GM19468 (cell line): ENCODE measurements around the gene GDPD5.

Experiments used
- ATAC-seq: cut with Tn5 transposase; IDR thresholded peaks from one replicate; pipeline ENCODE4 v1.9.1; 2021; ENCODE audit warnings: mild to moderate bottlenecking, moderate library complexity, moderate number of reproducible peaks; ENCODE audit not compliant: unreplicated experiment; ENCODE audit errors: extremely low read depth

The GDPD5 gene

DNA sequence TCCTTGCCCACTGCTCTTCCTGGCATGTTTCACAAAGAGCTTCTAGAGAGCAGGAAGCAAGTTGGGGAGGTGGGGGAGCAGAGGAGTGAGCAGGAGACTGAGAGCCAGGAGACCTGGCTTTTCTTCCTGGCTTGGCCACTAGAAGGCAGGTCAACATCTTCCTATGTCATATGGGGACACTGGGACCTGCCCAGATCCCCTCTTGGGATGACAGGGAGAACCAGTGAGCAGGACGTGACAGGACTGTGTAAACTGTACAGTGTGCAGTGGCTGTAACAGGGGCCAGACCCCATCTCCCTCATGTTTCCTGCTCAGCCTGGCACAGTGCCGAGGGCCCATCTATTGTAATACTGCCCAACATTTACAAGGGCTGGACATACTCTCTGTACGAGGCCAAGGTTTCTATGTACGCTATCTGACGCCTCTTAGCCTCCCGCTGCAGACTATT is 29.4 kb downstream of the GDPD5 start:
- no peak for ATAC-seq

DNA sequence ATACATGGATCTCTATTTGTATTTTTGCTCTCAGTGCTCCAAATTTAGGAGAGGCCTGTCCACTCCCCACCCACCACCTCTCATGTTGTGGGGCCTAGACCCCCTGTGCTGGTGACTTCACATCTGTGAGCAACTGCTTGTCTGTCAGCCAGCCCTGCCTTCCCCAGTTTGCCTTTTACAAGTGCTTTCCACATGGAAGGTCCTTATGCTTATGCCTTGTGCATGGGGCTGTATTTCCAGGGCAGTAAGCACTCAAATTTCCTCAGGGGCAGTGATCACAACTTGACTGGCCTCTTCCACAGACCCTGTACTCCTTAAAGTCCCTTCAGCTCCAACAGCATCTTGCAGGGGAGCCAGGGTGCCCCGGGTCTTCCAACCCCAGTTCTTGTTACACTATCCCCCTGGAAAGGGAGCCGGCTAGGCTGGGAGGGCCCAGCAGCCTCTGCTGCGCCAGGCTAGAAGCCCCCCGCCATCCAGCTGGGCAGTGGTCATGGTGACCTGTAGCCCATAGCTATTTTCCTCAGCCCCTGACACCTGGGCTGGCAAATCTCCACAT is 29.9 kb downstream of the GDPD5 start:
- no peak for ATAC-seq

GRCh38 chr11:75493626-75494025 is 32.1 kb downstream of the GDPD5 start:
- ATAC-seq: no peak

DNA sequence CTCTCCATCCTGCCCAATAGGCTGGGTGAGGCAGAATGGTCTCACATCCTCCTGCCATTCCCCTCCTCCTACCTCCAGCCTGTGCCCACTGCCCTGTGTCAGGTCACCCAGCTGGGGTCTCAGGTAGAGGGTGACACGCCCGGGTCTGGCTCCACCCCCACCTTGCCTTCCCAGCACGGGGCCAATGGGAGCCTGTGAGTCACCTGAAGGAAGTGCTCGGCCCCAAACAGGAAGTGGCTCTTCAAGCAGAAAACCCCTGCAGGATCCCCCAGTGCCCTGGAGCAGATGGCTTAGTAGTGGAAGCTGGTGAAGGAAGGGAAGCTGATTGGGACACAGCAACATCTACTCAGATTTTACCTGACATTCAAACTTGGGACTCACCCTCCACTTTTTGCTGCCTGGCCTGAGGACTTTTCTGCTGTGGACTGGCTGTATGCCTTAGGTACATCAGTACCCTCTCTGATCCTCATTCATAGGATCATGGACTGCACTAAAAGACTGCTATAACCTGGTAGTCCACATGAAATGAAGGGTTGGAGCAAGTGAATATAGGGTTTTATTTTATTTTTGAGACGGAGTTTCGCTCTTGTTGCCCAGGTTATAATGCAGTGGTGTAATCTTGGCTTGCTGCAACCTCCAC is 33.4 kb downstream of the GDPD5 start:
- ATAC-seq: no peak

DNA sequence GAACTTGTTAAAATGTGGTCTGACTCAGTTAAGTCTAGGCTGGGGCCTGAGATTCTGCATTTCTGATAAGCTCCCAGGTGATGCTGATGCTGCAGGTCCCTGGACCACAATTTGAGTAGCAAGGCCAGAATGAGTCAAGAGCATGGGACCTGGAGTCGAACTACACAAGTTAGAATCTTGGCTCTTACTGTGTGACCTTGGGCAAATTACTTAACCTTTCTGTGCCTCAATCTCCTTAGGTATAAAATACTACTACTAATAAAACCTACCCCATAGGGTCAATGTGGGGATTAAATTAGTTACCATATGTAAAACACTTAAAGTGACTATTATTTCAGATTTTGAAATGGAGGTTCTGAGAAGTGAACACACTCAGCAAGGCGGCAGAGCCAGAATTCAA is 34.3 kb downstream of the GDPD5 start:
- no peak for ATAC-seq

GRCh38 chr11:75490221-75491181 is 35.2 kb downstream of the GDPD5 start:
- no peak for ATAC-seq

- ATAC-seq: no peak
These were observed 38.4 kb downstream of the GDPD5 start for GRCh38 chr11:75487365-75487764.

DNA sequence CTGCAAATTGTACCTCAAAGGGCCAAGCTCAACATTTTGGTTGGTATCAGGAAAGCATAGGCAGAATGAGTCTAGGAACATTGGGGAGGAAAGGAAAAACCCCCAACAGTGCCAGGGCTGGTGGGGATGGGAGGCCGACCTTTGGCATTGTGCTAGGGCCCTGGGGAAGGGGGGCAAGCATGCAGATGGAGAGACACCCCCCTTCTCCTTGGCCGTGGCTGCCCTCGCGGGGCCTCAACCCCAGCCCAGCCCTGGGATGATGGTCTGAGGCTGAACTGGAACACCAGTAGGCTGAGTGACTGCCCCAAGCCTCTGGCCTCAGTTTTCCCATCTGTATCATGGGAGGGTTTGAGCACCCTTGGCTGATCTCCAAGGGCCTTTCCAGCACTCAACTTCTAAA is 40.0 kb downstream of the GDPD5 start:
- ATAC-seq: no peak

DNA sequence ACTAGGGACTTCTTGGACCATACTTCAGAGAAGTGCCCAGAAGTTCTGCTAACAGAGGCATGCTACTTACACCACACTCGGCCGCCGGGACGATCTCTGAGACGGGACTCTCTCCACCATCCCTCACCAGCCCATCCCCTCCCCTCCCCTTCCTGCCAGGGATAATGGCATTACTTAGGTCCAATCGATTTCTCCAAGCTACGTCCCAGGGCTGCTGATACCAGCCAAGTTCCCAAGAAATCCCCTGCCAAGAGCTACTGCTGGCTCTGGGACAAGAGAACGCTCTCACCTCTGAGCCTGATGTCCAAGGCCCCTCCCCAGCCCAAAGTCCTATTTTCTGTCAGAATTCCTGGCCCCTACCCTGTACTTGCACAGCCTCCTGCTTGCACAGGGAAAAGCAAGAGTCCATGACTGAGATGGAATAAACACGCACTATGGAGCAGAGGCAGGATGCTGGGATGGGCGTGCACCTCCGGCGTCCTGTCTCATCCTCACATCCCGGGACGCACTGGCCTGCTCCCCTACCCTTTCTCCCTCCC is 42.7 kb downstream of the GDPD5 start:
- ATAC-seq: no peak

- ATAC-seq: no peak
These were observed 43.7 kb downstream of the GDPD5 start for GRCh38 chr11:75481922-75482606.

GRCh38 chr11:75481223-75481921 is 44.4 kb downstream of the GDPD5 start:
- no peak for ATAC-seq

DNA sequence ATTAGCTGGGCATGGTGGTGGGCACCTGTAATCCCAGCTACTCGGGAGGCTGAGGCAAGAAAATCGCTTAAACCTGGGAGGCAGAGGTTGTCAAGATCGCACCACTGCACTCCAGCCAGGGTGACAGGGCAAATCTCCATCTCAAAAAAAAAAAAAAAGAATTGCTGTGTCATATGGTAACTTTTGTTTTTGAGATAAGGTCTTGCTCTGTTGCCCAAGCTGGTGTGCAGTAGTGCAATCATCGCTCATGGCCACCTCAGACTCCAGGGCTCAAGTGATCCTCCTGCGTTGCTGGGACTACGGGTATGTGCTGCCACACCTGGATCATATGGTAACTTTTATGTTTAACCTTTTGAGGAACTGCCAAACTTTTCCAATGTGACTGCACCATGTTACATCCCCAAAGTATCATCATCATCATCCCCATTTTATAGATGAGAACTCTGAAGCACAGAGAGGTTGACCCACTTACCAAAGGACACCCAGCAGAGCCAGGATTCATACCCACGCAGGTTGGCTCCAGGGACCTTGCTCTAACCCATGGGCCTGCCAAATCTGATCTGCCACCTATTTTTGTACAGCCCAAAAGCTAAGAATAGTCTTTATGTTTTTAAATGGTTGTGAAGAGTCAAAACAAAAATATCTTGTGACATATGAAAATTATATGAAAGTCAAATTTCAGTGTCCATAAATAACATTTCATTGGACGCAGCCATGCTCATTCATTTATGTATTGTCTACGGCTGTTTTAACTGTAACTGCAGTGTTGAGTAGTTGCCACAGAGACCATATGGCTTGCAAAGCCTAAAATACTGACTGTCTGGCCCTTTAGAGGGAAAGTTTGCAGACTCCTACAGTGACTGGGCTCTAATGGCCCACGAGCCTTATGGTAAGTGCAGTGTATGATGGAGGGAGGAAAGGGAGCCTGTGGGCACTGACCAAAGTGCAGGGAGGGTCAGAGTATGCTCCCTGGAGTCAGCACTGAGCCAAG is 45.3 kb downstream of the GDPD5 start:
- ATAC-seq: no peak

GRCh38 chr11:75479597-75480145 is 46.1 kb downstream of the GDPD5 start:
- ATAC-seq: no peak

DNA sequence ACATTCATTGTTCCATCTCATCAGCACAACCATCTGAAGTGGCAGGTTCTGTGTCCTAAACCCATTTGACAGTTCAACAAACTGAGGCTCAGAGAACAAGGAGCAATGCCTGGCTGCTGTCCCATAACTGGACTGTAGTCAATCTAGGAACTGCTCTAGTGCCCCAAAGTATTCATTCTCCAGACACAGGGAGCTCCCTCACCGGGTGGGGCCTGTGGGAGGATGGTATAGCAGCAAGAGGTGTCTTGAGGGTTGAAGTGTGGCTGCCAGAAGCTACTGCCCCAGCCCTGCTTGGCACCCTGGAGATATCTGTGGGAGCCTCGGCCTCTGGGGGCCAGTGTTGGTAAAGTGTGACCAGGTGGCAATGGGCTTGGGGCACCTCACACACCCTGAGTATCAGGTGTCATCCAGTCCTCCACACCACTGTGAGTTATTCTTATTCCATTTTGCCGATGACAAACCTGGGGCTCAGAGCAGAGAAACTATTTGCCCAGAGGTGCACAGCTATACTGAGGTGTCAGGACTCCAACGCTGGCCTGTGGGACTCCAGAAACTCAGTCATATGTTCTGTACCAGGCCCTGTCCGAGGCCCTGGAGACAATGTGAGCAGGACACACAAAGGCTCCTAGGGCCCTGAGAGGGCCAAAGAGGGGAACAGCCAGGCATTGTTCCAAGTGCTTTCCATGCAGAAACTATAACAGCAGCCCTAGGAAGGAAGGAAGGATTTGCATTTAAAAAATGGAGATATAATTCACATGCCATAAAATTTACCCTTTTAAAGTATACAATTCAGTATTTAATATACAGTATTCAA is 46.8 kb downstream of the GDPD5 start:
- ATAC-seq: no peak

GRCh38 chr11:75477614-75477935 is 48.2 kb downstream of the GDPD5 start:
- no peak for ATAC-seq

GRCh38 chr11:75476739-75477613 is 48.8 kb downstream of the GDPD5 start:
- ATAC-seq: no peak
